Naive thymus-derived CD8-positive, alpha-beta T cell (primary cell): ENCODE measurements around the gene PCDHB11. TPM values are rescaled to one million over a fixed set of nuclear protein-coding genes. Genes with fewer than 3 reads are reported as not detected.
"Not testable (repeated sequence)": the region's sequence is repeated elsewhere in the genome, so short reads cannot be mapped to it uniquely, and the experiment has no call there.

Source experiments
- ATAC-seq, 2 donors: fragments of 150-1000 bp; cut with Tn5 transposase in 1 of 2; sonication (Bioruptor Pico), chemical (Tn5 transposase) in 1 of 2; 1 replicate in 1 of 2; 2 replicates in 1 of 2; pipeline ENCODE4 v1.10.0; 2021; ENCODE audit warnings: mild to moderate bottlenecking in 2 of 2, moderate library complexity in 2 of 2
- POLR2A ChIA-PET: fragments of 350-600 bp; sonication (Branson Sonifier 250); formaldehyde crosslinking; loops from one replicate; lab custom pipeline; 2021; ENCODE audit warnings: antibody characterized with exemption; lab: Charles Lee
- DNase-seq, 10 donors: peaks; one replicate each; pipeline versions ENCODE4 v3.0.0 to v3.0.0-alpha.2; 2020 to 2022
- H3K27ac Mint-ChIP-seq, 10 donors: one replicate each; pipeline ENCODE4 v1.8.0; 2020 to 2022; ENCODE audit warnings: mild to moderate bottlenecking in 10 of 10, mixed read lengths in 10 of 10, moderate library complexity in 4 of 10, inconsistent platforms in 1 of 10
- H3K27me3 Mint-ChIP-seq, 5 donors: one replicate each; pipeline ENCODE4 v1.8.0; 2021 to 2022; ENCODE audit warnings: mixed read lengths in 5 of 5
- H3K36me3 Mint-ChIP-seq, 3 donors: one replicate each; pipeline ENCODE4 v1.8.0; 2020 to 2022; ENCODE audit warnings: mixed read lengths in 3 of 3, mild to moderate bottlenecking in 2 of 3, inconsistent platforms in 1 of 3
- H3K4me1 Mint-ChIP-seq, 4 donors: one replicate each; pipeline ENCODE4 v1.8.0; 2021 to 2022; ENCODE audit warnings: mixed read lengths in 4 of 4
- H3K4me3 Mint-ChIP-seq, 10 donors: one replicate each; pipeline ENCODE4 v1.8.0; 2020 to 2022; ENCODE audit warnings: mild to moderate bottlenecking in 10 of 10, mixed read lengths in 10 of 10, moderate library complexity in 6 of 10, inconsistent platforms in 1 of 10
- H3K9me3 Mint-ChIP-seq, 9 donors: one replicate each; pipeline ENCODE4 v1.8.0; 2020 to 2022; ENCODE audit warnings: mixed read lengths in 9 of 9, mild to moderate bottlenecking in 3 of 9, inconsistent platforms in 1 of 9, moderate library complexity in 1 of 9
- polyA plus RNA-seq, 3 donors: library from polyadenylated mRNA; unstranded; fragments of 300-500 nt; fragmentation: Illumina TruSeq; gene quantifications; one replicate each; pipeline ENCODE4 v1.2.3, GENCODE V29; 2021
- total RNA-seq, 8 experiments: library from RNA in 2 of 8; stranded (reverse) in 2 of 8; gene quantifications; one replicate each; pipeline ENCODE4 v1.2.3 and lab custom pipeline; 2021 to 2026

The PCDHB11 gene
- not detected for total RNA-seq
- polyA plus RNA-seq, result not detected
- total RNA-seq (lab: John Stamatoyannopoulos, UW), result 0 to 0.36 (median 0) reads per million in 6 experiments

GRCh38 chr5:141199359-141200235, at the start of gene PCDHB11:
PCDHB11 (plus strand) TSS chr5:141199627; CDS start chr5:141199775, 148 bp downstream.
- H3K4me1 Mint-ChIP-seq, result no peaks in the 10 kb centered on the region
- peaks cover 13 to 75% (median 44%) of the 10 kb centered on the region in 5 donors for H3K27me3 Mint-ChIP-seq
- no peak within 1 kb of the TSS for H3K4me3 Mint-ChIP-seq
- H3K27ac Mint-ChIP-seq, result peak within 1 kb of the TSS in 1 of 10 donors; percentile 40
- peaks cover 5 to 87% (median 52%) of the 10 kb centered on the region in 9 donors for H3K9me3 Mint-ChIP-seq
- no peak for ATAC-seq
- no peak for DNase-seq
- POLR2A ChIA-PET, result no interaction called here
- H3K36me3 Mint-ChIP-seq, result peaks cover 5 to 54% (median 9%) of the 10 kb centered on the region in 3 donors

GRCh38 chr5:141149812-141150211, 49.6 kb upstream of the PCDHB11 start, which contains the start of gene PCDHB6:
PCDHB6 (plus strand) TSS chr5:141150057; CDS start chr5:141150258, 201 bp downstream.
- Mint-ChIP-seq H3K27ac (no peak within 1 kb of the TSS), H3K27me3 (peaks cover 27 to 73% (median 35%) of the 10 kb centered on the region in 5 donors), H3K4me3 (peak within 1 kb of the TSS in 6 of 10 donors; percentile 30 to 63 (median 48)), H3K4me1 (peaks cover 0 to 6% (median 2%) of the 10 kb centered on the region in 4 donors), H3K9me3 (peaks cover 8 to 48% (median 28%) of the 10 kb centered on the region in 9 donors), H3K36me3 (peaks cover 6 to 25% (median 10%) of the 10 kb centered on the region in 3 donors)
- POLR2A ChIA-PET, result no interaction called here
- DNase-seq, result peak in 2 of 10 donors; percentile 2 to 5
- ATAC-seq, result no peak

DNA sequence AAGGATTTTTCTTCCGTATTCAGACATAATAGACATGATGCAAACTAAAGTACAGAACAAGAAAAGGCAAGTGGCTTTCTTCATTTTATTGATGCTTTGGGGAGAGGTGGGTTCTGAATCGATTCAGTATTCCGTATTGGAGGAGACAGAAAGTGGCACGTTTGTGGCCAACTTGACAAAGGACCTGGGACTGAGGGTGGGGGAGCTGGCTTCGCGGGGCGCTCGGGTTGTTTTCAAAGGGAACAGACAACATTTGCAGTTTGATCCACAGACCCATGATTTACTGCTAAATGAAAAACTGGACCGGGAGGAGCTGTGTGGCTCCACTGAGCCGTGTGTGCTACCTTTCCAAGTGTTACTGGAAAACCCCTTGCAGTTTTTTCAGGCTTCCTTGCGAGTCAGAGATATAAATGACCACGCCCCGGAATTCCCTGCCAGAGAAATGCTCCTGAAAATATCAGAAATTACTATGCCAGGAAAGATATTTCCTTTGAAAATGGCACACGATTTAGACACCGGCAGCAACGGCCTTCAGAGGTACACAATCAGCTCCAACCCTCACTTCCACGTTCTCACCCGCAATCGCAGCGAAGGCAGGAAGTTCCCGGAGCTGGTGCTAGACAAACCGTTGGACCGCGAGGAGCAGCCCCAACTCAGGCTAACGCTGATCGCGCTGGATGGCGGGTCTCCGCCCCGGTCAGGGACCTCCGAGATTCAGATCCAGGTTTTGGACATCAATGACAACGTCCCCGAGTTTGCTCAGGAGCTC, 49.0 kb upstream of the PCDHB11 start:
- ATAC-seq, result no peak
- H3K4me3 Mint-ChIP-seq, result peak overlapping the region in 4 of 10 donors; percentile 30 to 63 (median 52)
- peaks cover 2 to 51% (median 30%) of the 10 kb centered on the region in 9 donors for H3K9me3 Mint-ChIP-seq
- POLR2A ChIA-PET, result no interaction called here
- peaks cover 8 to 27% (median 10%) of the 10 kb centered on the region in 3 donors for H3K36me3 Mint-ChIP-seq
- peaks cover 0 to 6% (median 2%) of the 10 kb centered on the region in 4 donors for H3K4me1 Mint-ChIP-seq
- H3K27ac Mint-ChIP-seq, result no peak overlapping the region
- peaks cover 28 to 72% (median 36%) of the 10 kb centered on the region in 5 donors for H3K27me3 Mint-ChIP-seq
- no peak for DNase-seq

DNA sequence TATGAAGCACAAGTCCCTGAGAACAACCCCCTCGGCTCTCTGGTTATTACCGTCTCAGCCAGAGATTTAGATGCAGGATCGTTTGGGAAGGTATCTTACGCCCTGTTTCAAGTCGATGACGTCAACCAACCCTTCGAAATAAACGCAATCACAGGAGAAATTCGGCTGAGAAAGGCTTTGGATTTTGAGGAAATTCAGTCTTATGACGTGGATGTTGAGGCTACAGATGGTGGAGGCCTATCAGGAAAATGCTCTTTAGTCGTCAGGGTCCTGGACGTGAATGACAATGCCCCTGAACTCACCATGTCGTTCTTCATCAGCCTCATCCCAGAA, 48.5 kb upstream of the PCDHB11 start:
- peaks cover 8 to 33% (median 10%) of the 10 kb centered on the region in 3 donors for H3K36me3 Mint-ChIP-seq
- POLR2A ChIA-PET, result no interaction called here
- peaks cover 0 to 6% (median 2%) of the 10 kb centered on the region in 4 donors for H3K4me1 Mint-ChIP-seq
- no peak overlapping the region for H3K27ac Mint-ChIP-seq
- H3K27me3 Mint-ChIP-seq, result peaks cover 31 to 72% (median 35%) of the 10 kb centered on the region in 5 donors
- H3K9me3 Mint-ChIP-seq, result peaks cover 0 to 57% (median 33%) of the 10 kb centered on the region in 9 donors
- H3K4me3 Mint-ChIP-seq, result no peak overlapping the region
- DNase-seq (no peak), ATAC-seq (no peak)

- peaks cover 9 to 39% (median 10%) of the 10 kb centered on the region in 3 donors for H3K36me3 Mint-ChIP-seq
- H3K27ac Mint-ChIP-seq, POLR2A ChIA-PET, DNase-seq, H3K4me1 Mint-ChIP-seq, ATAC-seq, H3K4me3 Mint-ChIP-seq: not testable (repeated sequence)
- peaks cover 36 to 75% (median 39%) of the 10 kb centered on the region in 5 donors for H3K27me3 Mint-ChIP-seq
- peaks cover 0 to 63% (median 35%) of the 10 kb centered on the region in 9 donors for H3K9me3 Mint-ChIP-seq
Measured at GRCh38 chr5:141151632-141152031, 47.8 kb upstream of the PCDHB11 start.

GRCh38 chr5:141152096-141152495, 47.3 kb upstream of the PCDHB11 start:
- H3K4me1 Mint-ChIP-seq, H3K4me3 Mint-ChIP-seq, ATAC-seq, H3K27ac Mint-ChIP-seq, DNase-seq, POLR2A ChIA-PET: not testable (repeated sequence)
- Mint-ChIP-seq H3K9me3 (peaks cover 0 to 68% (median 37%) of the 10 kb centered on the region in 9 donors), H3K36me3 (peaks cover 10 to 44% (median 14%) of the 10 kb centered on the region in 3 donors), H3K27me3 (peaks cover 40 to 79% (median 41%) of the 10 kb centered on the region in 5 donors)

- Mint-ChIP-seq H3K4me3 (no peak overlapping the region), H3K27me3 (peaks cover 35 to 78% (median 44%) of the 10 kb centered on the region in 5 donors), H3K27ac (no peak overlapping the region), H3K9me3 (peaks cover 0 to 66% (median 31%) of the 10 kb centered on the region in 9 donors), H3K36me3 (peaks cover 14 to 44% (median 18%) of the 10 kb centered on the region in 3 donors), H3K4me1 (no peaks in the 10 kb centered on the region)
- ATAC-seq (no peak), DNase-seq (no peak)
- POLR2A ChIA-PET, result no interaction called here
Measured at GRCh38 chr5:141155540-141156374, 43.7 kb upstream of the PCDHB11 start.

DNA sequence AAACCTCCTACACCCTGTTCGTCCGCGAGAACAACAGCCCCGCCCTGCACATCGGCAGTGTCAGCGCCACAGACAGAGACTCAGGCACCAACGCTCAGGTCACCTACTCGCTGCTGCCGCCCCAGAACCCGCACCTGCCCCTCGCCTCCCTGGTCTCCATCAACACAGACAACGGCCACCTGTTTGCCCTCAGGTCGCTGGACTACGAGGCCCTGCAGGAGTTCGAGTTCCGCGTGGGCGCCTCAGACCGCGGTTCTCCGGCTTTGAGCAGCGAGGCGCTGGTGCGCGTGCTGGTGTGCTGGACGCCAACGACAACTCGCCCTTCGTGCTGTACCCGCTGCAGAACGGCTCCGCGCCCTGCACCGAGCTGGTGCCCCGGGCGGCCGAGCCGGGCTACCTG, 42.1 kb upstream of the PCDHB11 start:
- POLR2A ChIA-PET, ATAC-seq, H3K4me3 Mint-ChIP-seq, H3K27ac Mint-ChIP-seq, DNase-seq, H3K4me1 Mint-ChIP-seq: not testable (repeated sequence)
- H3K9me3 Mint-ChIP-seq, result peaks cover 0 to 59% (median 23%) of the 10 kb centered on the region in 9 donors
- peaks cover 6 to 36% (median 12%) of the 10 kb centered on the region in 3 donors for H3K36me3 Mint-ChIP-seq
- peaks cover 32 to 62% (median 38%) of the 10 kb centered on the region in 5 donors for H3K27me3 Mint-ChIP-seq

GRCh38 chr5:141157901-141158300, 41.5 kb upstream of the PCDHB11 start:
- H3K27ac Mint-ChIP-seq, H3K4me3 Mint-ChIP-seq, POLR2A ChIA-PET, H3K4me1 Mint-ChIP-seq, ATAC-seq, DNase-seq: not testable (repeated sequence)
- Mint-ChIP-seq H3K9me3 (peaks cover 0 to 56% (median 18%) of the 10 kb centered on the region in 9 donors), H3K36me3 (peaks cover 4 to 34% (median 12%) of the 10 kb centered on the region in 3 donors), H3K27me3 (peaks cover 30 to 57% (median 36%) of the 10 kb centered on the region in 5 donors)

DNA sequence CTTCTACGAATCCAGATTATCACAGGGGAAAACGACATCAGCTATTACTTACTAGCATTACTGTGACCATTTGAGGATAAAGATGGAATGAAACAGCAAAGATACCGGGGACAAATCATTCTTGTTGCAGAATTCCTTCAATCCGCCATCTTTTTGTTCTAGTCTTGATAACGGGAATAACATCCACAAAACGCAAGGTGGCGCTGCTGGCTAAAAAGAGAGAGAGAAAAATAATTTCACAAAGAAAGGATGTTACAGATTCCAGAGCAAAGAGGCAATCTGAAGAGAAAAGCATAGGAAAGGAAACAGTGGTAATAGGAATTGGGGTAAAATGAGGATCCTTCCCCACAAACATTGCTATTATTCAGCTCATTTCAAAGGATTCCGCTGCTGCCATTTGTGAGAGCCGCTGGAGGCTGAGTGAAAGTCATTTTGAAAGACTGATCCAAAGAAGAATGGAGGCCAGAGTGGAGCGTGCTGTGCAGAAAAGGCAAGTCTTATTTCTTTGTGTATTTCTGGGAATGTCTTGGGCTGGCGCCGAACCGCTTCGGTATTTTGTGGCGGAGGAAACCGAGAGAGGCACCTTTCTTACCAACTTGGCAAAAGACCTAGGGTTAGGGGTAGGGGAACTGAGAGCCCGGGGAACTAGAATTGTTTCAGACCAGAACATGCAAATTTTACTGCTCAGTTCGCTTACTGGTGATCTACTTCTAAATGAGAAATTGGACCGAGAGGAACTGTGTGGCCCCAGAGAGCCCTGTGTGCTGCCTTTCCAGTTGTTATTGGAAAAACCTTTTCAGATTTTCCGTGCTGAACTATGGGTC, 26.8 kb upstream of the PCDHB11 start, which contains the start of gene PCDHB7:
Gene PCDHB7, plus strand, starts transcription at position 264 of the 824 bp plus-strand sequence. Its CDS starts 192 bp downstream, at position 456.
- Mint-ChIP-seq H3K4me3 (peak within 1 kb of the TSS in 3 of 10 donors; percentile 6 to 24 (median 23)), H3K9me3 (peaks cover 0 to 32% (median 18%) of the 10 kb centered on the region in 9 donors), H3K27ac (no peak within 1 kb of the TSS), H3K36me3 (peaks cover 0 to 20% (median 8%) of the 10 kb centered on the region in 3 donors), H3K4me1 (peaks cover 0 to 6% (median 2%) of the 10 kb centered on the region in 4 donors), H3K27me3 (peaks cover 20 to 48% (median 37%) of the 10 kb centered on the region in 5 donors)
- ATAC-seq (no peak), DNase-seq (peak in 3 of 10 donors; percentile 8 to 25 (median 21))
- POLR2A ChIA-PET, result no interaction called here
